ENCODE data around the gene MKNK1. TPM values are rescaled to one million over a fixed set of nuclear protein-coding genes. Genes with fewer than 3 reads are reported as not detected.

Gene MKNK1
- polyA plus RNA-seq, 1 of the 3 experiments (the other 2 are of a cell fraction) = 28.2 TPM

GRCh38 chr1:46517932-46518498, 86.1 kb downstream of the MKNK1 start:
- no peak for DNase-seq

DNA sequence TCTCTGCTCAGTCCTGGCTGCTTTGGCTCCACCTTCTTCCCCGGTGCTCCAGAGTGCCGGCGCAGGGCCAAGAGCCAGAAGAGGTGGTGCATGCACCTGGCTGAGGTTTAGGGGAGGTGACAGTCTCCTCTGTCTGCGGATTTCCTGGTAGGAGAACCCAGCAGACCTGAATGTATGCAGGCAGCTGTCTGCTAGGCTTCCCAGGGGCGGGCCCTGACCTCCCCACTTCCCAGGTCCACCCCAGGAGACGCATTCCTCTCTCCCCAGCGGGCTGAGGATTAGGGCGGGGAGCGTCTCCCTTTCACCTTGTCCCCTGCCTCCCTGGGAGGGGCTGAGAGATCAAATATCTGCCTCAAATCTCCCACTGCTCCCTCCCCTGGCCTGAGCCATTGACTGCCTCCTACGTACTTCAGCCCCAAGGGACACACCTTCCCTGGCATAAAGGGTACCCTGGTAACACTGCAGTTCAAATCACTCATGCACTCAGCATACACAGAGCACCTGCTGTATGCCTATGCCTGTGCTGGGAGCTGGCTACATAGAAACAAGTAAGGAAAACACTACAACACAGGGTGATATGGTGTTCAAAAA, 87.0 kb downstream of the MKNK1 start:
- no peaks in the 10 kb centered on the region for H3K79me2 ChIP-seq (ENCODE audit: insufficient read depth)
- no peak overlapping the region for H3K4me3 ChIP-seq (ENCODE audit: low read depth in 2 of 2, low read length in 1 of 2)
- TF ChIP-seq RAD21 (IDR thresholded peaks at IDR 0.05; ENCODE audit: low read length) (no peak), RXRA (IDR thresholded peaks at IDR 0.05; ENCODE audit: borderline replicate concordance, low read depth) (no peak), FOXJ3 (CRISPR knock-in tag; IDR thresholded peaks at IDR 0.05) (no peak), CHD2 (IDR thresholded peaks at IDR 0.05; ENCODE audit: low read length, partially characterized antibody) (no peak), MXI1 (IDR thresholded peaks at IDR 0.05; ENCODE audit: low read depth, low read length) (no peak), NFIC (IDR thresholded peaks at IDR 0.05; ENCODE audit: borderline replicate concordance) (no peak), TEAD4 (IDR thresholded peaks at IDR 0.05; ENCODE audit: borderline replicate concordance, insufficient read depth) (no peak)
- no peak overlapping the region for H3K9ac ChIP-seq
- H3K9me2 ChIP-seq = no peaks in the 10 kb centered on the region
- peaks cover 19% of the 10 kb centered on the region for H3F3A ChIP-seq (replicated peaks; ENCODE audit: insufficient read depth)
- no peaks in the 10 kb centered on the region for H3K9me3 ChIP-seq
- CTCF ChIA-PET = interaction anchor here (1.0 to 5.9 kb wide), 7 partner anchors 10 to 75 kb away, joined by 3 to 38 read pairs (median 6); no protein-coding TSS in a partner anchor
- no peak overlapping the region for H3K27ac ChIP-seq (ENCODE audit: low read depth in 2 of 2, low read length in 1 of 2)
- DNase-seq = no peak
- H4K20me1 ChIP-seq (ENCODE audit: insufficient read depth) = no peaks in the 10 kb centered on the region
- peaks cover 12 to 29% of the 10 kb centered on the region in 2 experiments; a peak in 3 of 4 replicates for H3K4me1 ChIP-seq (ENCODE audit: control insufficient read depth in 1 of 2, insufficient read depth in 2 of 2, low read depth in 1 of 2, low read length in 1 of 2)
- no peak overlapping the region for H2AFZ ChIP-seq (ENCODE audit: low read depth)
- no peaks in the 10 kb centered on the region for H3K27me3 ChIP-seq (ENCODE audit: insufficient read depth)
- no peak overlapping the region for H3K4me2 ChIP-seq
- H3K36me3 ChIP-seq (replicated peaks in 1 of 2; ENCODE audit: control insufficient read depth in 1 of 2, insufficient read depth in 2 of 2, low read length in 1 of 2) = no peaks in the 10 kb centered on the region
- POLR2A ChIA-PET = interaction anchor here (0.9 kb wide), 1 partner anchor 10 kb away, joined by 4 read pairs; no protein-coding TSS in a partner anchor
- WGBS (ENCODE audit: low lambda C conversion rate) = 70% methylated on average over 8 of the region's 10 CpGs

More at GRCh38 chr1:46517932-46518498, 86.1 kb downstream of the MKNK1 start:
- H3F3A ChIP-seq (replicated peaks; ENCODE audit: insufficient read depth) = peaks cover 27% of the 10 kb centered on the region
- WGBS (ENCODE audit: low lambda C conversion rate) = 97% methylated on average over 4 of the region's 4 CpGs
- H3K9me2 ChIP-seq = no peaks in the 10 kb centered on the region
- ChIA-PET CTCF (interaction anchor here (1.0 to 5.9 kb wide), 8 partner anchors 10 to 76 kb away, joined by 3 to 38 read pairs (median 7); no protein-coding TSS in a partner anchor), POLR2A (interaction anchor here (0.6 kb wide), 1 partner anchor 57 kb away, joined by 4 read pairs; no protein-coding TSS in a partner anchor)
- no peak overlapping the region for H2AFZ ChIP-seq (ENCODE audit: low read depth)
- no peak overlapping the region for H3K9ac ChIP-seq
- H3K4me3 ChIP-seq (ENCODE audit: low read depth in 2 of 2, low read length in 1 of 2) = no peak overlapping the region
- H3K27ac ChIP-seq (ENCODE audit: low read depth in 2 of 2, low read length in 1 of 2) = no peak overlapping the region
- TF ChIP-seq RFX5 (IDR thresholded peaks at IDR 0.05; ENCODE audit: low read length) (no peak), NRF1 (IDR thresholded peaks at IDR 0.05; ENCODE audit: low read depth, low read length) (no peak), GATA2 (CRISPR knock-in tag; IDR thresholded peaks at IDR 0.05) (no peak), IRF3 (IDR thresholded peaks at IDR 0.05; ENCODE audit: low read depth, low read length) (no peak)
- no peak overlapping the region for H3K4me2 ChIP-seq
- no peaks in the 10 kb centered on the region for H3K9me3 ChIP-seq
- H3K79me2 ChIP-seq (ENCODE audit: insufficient read depth) = no peaks in the 10 kb centered on the region
- H4K20me1 ChIP-seq (ENCODE audit: insufficient read depth) = no peaks in the 10 kb centered on the region
- H3K27me3 ChIP-seq (ENCODE audit: insufficient read depth) = no peaks in the 10 kb centered on the region
- H3K36me3 ChIP-seq (replicated peaks in 1 of 2; ENCODE audit: control insufficient read depth in 1 of 2, insufficient read depth in 2 of 2, low read length in 1 of 2) = no peaks in the 10 kb centered on the region
- H3K4me1 ChIP-seq (ENCODE audit: control insufficient read depth in 1 of 2, insufficient read depth in 2 of 2, low read depth in 1 of 2, low read length in 1 of 2) = peaks cover 12 to 38% of the 10 kb centered on the region in 2 experiments; a peak in 3 of 4 replicates

All from SK-N-SH (cell line).